ENCODE results near the gene C2CD4C. TPM values are rescaled to one million over a fixed set of nuclear protein-coding genes. Genes with fewer than 3 reads are reported as not detected.

C2CD4C gene
- total RNA-seq, 3 donors from 2014 or later (not counting 1 experiment from before 2014, with no cell fraction given) = not detected

GRCh38 chr19:401866-402511 lies 7.0 kb downstream of the C2CD4C start:
- intact Hi-C loops (cut with micrococcal nuclease) = no loop called here
- TF ChIP-seq, protein P1, sequence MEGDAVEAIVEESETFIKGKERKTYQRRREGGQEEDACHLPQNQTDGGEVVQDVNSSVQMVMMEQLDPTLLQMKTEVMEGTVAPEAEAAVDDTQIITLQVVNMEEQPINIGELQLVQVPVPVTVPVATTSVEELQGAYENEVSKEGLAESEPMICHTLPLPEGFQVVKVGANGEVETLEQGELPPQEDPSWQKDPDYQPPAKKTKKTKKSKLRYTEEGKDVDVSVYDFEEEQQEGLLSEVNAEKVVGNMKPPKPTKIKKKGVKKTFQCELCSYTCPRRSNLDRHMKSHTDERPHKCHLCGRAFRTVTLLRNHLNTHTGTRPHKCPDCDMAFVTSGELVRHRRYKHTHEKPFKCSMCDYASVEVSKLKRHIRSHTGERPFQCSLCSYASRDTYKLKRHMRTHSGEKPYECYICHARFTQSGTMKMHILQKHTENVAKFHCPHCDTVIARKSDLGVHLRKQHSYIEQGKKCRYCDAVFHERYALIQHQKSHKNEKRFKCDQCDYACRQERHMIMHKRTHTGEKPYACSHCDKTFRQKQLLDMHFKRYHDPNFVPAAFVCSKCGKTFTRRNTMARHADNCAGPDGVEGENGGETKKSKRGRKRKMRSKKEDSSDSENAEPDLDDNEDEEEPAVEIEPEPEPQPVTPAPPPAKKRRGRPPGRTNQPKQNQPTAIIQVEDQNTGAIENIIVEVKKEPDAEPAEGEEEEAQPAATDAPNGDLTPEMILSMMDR (IDR thresholded peaks at IDR 0.05) = no peak

DNA sequence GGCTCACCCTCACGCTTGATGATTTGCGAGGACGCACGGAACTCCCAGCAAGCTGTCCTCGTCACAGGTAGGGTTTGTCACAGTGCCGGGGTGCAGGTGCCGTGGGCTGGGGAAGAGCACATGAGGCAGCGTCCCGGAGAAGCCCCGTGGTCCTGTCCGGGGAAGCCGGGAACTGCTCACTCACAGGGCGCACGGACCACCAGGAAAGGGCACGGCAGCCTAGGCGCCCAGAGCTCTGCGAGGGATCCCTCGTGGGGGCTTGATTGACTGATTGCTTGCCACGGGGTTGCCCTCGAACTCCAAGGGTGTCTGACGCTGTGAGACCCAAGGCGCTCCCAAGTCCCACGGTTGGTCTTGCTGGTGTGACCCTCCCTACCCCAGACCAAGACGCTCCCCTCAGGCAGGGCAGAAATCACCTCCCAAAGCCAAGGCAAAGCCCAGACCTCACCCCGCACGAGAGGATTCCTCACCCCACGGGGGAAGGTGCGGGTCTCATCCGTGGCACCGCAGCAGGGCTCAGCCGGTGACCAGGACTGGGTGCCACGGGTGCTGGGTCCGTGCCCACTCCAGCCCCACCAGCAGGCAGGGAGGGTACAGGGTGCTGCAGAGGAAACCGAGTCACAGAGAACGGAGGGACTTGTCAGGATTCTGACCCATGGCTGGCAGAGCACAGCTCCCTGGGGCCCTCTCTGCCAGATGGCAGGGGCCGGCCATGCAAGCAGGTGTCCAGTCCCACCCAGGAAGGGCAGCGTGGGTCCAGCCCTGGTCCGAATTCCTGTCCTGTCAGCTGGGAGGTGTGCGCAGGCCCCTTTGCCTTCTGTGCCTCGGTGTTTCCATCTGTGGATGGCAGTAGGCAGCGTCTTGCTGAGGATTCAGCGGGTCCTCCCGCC lies 7.7 kb downstream of the C2CD4C start:
- Mint-ChIP-seq H3K9me3 (no peaks in the 10 kb centered on the region), H3K27ac (no peak overlapping the region), H3K36me3 (no peaks in the 10 kb centered on the region), H3K4me3 (no peak overlapping the region), H3K27me3 (ENCODE audit: low read depth in 2 of 2) (peaks cover 0 to 2% of the 10 kb centered on the region in 2 donors), H3K4me1 (no peaks in the 10 kb centered on the region)
- Histone ChIP-seq H3K4me3 (ENCODE audit: low read length) (no peak overlapping the region), H3K27ac (ENCODE audit: low read length) (no peak overlapping the region), H3K27me3 (ENCODE audit: control insufficient read depth, insufficient read depth, low read length) (peaks cover 2% of the 10 kb centered on the region), H3K36me3 (ENCODE audit: control insufficient read depth, insufficient read depth, low read length) (no peaks in the 10 kb centered on the region), H3K4me1 (ENCODE audit: control insufficient read depth, insufficient read depth, low read length) (no peaks in the 10 kb centered on the region), H3K9me3 (ENCODE audit: control insufficient read depth, insufficient read depth, low read length) (no peaks in the 10 kb centered on the region)
- ATAC-seq (no peak), DNase-seq (no peak)
- intact Hi-C loops (cut with micrococcal nuclease) = no loop called here
- WGBS (ENCODE audit: insufficient coverage) = 88% methylated on average over 43 of the region's 43 CpGs
- TF ChIP-seq, protein P1 (IDR thresholded peaks at IDR 0.05) = no peak

More at GRCh38 chr19:401866-402511, 7.0 kb downstream of the C2CD4C start:
- ATAC-seq (no peak), DNase-seq (no peak)
- no peak overlapping the region for H3K4me3 Mint-ChIP-seq
- H3K36me3 Mint-ChIP-seq = no peaks in the 10 kb centered on the region
- WGBS (ENCODE audit: insufficient coverage) = 57% methylated on average over 38 of the region's 38 CpGs
- no peaks in the 10 kb centered on the region for H3K9me3 Mint-ChIP-seq
- no peak overlapping the region for H3K27ac Mint-ChIP-seq
- Histone ChIP-seq H3K27ac (ENCODE audit: low read length) (no peak overlapping the region), H3K36me3 (ENCODE audit: control insufficient read depth, insufficient read depth, low read length) (no peaks in the 10 kb centered on the region), H3K4me1 (ENCODE audit: control insufficient read depth, insufficient read depth, low read length) (no peaks in the 10 kb centered on the region), H3K9me3 (ENCODE audit: control insufficient read depth, insufficient read depth, low read length) (no peaks in the 10 kb centered on the region), H3K4me3 (ENCODE audit: low read length) (no peak overlapping the region), H3K27me3 (ENCODE audit: control insufficient read depth, insufficient read depth, low read length) (peaks cover 2% of the 10 kb centered on the region)
- peaks cover 0 to 2% of the 10 kb centered on the region in 2 donors for H3K27me3 Mint-ChIP-seq (ENCODE audit: low read depth in 2 of 2)
- H3K4me1 Mint-ChIP-seq = no peaks in the 10 kb centered on the region

- Mint-ChIP-seq H3K4me1 (no peaks in the 10 kb centered on the region), H3K36me3 (no peaks in the 10 kb centered on the region), H3K27ac (no peak overlapping the region), H3K9me3 (peaks cover 5 to 8% of the 10 kb centered on the region in 2 donors), H3K4me3 (no peak overlapping the region), H3K27me3 (ENCODE audit: low read depth in 2 of 2) (peaks cover 0 to 2% of the 10 kb centered on the region in 2 donors)
- WGBS (ENCODE audit: insufficient coverage) = 93% methylated on average over 9 of the region's 9 CpGs
- Histone ChIP-seq H3K4me3 (ENCODE audit: low read length) (no peak overlapping the region), H3K4me1 (ENCODE audit: control insufficient read depth, insufficient read depth, low read length) (no peaks in the 10 kb centered on the region), H3K27ac (ENCODE audit: low read length) (no peak overlapping the region), H3K9me3 (ENCODE audit: control insufficient read depth, insufficient read depth, low read length) (peaks cover 3% of the 10 kb centered on the region), H3K36me3 (ENCODE audit: control insufficient read depth, insufficient read depth, low read length) (no peaks in the 10 kb centered on the region), H3K27me3 (ENCODE audit: control insufficient read depth, insufficient read depth, low read length) (no peaks in the 10 kb centered on the region)
- intact Hi-C loops (cut with micrococcal nuclease) = no loop called here
- TF ChIP-seq, protein P1 (IDR thresholded peaks at IDR 0.05) = no peak
- no peak for ATAC-seq
- no peak for DNase-seq
These were observed 9.6 kb downstream of the C2CD4C start for GRCh38 chr19:399370-399769.

Measured in natural killer cell (primary cell).